HS-5 (cell line): ENCODE data around the gene MYH16.
"Not testable (repeated sequence)": the region's sequence is repeated elsewhere in the genome, so short reads cannot be mapped to it uniquely, and the experiment has no call there.

Experiments used
- DNase-seq: peaks from one replicate; pipeline ENCODE4 v3.0.0-alpha.2; 2012; ENCODE audit warnings: low read depth

Gene MYH16

DNA sequence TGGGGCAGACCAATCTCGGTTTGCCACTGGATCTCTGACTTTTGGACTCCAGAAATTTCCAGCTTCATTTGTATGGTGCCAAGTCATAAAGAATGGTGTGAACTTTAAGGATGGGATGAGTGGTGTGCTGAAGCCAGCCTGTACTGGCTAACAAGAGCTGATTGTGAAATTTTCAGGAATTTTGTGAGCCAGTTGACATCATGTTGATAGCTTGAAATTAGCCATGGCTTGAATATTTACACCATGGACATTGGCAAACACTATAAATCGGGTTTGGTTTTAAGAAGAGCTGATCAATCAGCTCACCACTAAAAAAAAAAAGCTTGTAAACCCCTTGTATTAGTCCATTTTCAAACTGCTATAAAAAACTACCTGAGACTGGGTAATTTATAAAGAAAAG lies 14.1 kb upstream of the MYH16 start:
- DNase-seq: no peak

DNA sequence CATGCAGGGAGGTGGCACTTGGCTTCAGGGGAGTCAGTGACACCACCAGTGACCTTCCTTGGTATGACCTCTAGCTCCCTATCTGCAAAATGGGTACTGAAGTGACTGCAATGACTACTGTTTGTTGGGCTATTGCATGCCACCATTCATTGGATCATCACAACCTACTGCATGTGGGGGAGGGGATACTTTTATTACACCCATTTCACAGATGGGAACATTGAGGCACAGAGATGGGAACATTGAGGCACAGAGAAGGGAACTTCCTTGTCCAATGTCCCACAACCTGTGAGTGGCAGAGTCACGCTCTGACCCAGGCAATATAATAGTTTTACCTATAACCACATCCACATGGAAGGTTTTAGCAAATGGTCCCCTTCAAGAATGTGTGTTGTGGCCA lies 12.2 kb upstream of the MYH16 start:
- no peak for DNase-seq

DNA sequence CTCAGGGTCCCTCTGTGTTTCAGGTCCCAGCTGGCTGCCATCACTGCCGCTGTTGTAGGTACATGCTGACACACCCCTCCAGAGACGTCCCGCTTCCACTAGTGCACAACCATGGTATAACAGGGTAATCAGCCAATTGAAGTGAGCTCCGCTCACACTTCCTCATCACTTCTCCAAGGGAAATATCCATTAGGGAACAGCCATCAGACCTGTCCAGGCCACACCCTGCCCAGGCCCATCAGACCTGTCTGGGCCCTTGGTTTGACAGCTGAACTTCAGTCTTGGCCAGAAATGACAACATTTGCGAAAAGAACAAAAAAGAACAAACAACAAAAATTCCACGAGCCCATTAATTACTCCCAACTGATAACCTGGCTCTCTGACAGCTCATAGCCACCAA lies 11.0 kb upstream of the MYH16 start:
- DNase-seq: no peak

DNA sequence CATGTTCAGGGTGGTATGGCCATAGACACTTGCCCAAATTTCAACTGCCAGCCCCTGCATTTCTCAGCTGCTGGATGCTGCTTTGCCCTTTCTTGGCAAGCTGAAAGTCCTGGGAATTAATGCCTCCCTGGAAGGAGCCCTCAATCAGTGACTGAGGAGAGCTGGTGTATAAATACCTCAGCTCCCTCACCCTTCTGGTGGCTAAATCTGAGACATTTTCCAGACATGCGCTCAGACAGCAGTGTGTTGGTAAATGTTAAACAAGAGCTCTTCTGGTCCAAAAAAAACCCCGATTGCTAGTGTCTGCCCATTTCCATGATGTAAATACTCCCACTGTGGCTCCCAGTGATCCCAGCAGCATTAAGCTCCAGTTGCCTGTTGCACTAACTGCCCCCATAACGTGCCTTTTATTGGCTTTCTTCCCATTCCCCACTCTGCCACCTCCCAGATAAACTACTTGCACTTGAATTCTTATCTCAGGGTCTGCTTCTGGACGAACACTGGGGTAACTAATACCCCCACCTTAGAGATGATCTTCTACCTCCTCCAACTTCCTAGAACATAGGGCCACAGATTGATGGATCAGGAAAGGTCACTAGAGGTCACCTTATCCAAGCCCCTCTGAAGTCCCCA lies 6.7 kb upstream of the MYH16 start:
- DNase-seq: no peak

DNA sequence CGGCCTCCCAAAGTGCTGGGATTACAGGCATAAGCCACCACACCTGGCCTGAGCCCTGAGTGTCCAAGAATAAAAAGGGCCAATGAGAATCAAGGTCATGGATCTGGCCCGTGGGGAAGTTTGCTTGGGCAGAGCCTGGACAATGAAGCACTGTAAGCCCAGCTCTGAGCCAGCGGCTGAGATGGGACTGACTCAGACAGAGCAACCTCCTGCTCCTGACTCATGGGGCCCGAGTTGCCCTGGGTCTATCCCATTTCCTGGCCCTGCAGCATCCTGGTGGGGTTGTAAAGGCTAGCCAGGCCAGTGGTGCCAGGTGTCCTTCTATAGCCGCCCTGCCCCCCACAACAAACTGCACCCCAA lies 5.2 kb upstream of the MYH16 start:
- DNase-seq: peak; percentile 45

DNA sequence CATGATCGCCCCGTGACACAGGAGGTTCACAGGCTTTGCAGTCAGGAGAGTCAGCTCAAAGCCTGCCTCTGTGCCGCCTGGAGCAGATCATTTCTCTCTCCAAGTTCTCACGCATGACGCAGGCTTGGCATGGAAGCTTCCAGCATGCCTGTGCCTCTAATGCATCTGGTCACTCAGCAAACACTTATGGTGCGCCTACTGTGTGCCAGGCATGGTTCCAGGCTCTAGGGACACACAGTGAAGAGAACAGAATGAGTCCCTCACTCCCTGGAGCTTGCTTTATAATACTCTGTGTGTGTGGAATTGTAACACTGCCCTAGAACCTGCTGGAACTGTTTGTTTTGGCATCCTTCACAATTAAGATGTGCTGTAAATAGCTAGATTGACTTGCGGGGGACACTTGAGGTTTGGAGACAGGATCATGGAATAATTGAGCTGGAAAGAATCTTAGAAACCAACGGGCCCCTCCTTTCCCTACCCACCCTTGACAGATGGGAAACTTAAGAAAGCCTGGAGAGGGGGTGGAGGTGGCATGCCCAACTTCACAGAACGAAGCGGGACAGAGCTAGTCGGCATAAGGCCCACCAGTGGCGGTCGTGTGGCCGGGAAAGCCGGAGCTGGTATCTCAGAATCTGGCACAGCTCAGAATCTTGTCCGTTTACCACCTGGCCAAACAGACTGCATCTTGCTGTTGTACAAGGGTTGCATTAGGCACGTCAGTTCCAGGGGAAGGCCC lies 4.6 kb upstream of the MYH16 start:
- DNase-seq: no peak

DNA sequence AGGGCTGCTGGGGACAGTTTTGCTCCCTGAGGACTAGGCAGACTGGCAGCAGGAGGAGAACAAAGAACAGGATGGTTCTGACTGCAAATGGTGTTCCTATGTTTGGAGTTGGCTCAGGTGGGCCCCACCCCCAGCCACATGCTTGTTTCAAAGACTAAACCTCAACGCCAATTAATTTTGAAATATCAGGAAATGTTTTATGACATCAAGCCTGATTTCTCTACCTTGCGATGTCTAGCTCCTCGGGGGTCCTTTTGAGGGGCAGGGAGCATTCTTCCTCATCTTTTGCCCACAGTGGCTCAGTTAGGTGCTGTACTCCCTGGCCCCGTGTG lies 4.1 kb upstream of the MYH16 start:
- DNase-seq: no peak

DNA sequence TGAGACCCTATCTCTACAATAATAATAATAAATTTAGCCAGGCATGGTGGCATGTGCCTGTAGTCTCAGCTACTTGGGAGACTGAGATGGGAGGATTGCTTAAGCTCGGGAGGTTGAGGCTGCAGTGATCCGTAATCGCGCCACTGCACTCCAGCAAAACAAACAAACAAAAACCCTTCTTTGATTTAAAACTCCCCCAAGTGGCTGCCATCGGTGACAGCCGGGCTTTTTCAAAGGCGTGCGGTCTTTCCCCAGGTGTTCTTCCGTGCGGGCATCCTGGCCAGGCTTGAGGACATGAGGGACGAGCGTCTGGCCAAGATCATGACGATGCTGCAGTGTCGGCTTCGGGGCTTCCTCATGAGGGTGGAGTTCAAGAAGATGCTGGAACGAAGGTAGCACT lies 1.9 kb upstream of the MYH16 start:
- DNase-seq: no peak

DNA sequence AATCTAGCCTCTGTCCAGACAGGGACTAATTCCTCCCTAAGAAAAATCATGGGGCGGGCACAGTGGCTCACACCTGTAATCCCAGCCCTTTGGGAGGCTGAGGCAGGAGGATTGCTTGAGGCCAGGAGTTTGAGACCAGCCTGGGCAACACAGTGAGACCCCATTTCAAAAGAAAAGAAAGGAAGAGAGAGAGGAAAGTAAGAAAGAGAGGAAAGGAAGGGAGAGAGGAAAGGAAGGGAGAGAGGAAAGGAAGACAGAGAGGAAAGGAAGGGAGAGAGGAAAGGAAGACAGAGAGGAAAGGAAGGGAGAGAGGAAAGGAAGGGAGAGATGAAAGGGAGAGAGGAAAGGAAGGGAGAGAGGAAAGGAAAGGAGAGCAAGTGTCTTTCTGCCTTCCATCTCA lies 922 bp downstream of the MYH16 start:
- DNase-seq: not testable (repeated sequence)

DNA sequence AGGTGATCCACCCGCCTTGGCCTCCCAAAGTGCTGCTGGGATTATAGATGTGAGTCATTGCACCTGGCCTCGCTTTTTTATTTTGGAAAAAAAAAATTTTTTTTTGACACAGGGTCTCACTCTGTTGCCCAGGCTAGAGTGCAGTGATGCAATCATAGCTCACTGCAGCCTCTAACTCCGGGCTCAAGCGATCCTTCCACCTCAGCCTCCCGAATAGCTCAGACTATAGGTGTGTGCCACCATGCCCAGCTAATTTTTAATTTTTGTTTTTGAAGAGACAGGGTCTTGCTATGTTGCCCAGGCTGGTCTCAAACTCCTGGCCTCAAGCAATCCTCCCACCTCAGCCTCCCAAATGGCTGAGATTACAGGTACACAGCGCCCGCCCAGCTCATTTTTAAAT lies 2.3 kb downstream of the MYH16 start:
- DNase-seq: not testable (repeated sequence)

DNA sequence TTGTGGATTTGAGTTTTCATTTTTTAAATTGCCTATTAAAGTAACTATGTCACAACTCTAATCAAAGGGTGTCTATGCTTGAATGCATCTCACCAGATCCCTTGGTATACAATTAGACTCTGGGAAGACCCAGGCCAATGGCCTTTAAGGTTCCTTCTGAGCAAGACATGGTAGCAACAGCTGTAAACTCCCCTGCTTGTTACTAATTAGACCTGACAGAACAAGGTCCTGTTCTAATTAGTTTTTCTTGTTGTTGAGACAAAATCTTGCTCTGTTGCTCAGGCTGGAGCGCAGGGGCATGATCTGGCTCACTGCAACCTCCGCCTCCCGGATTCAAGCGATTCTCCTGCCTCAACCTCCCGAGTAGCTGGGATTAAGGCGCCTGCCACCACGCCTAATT lies 2.9 kb downstream of the MYH16 start:
- no peak for DNase-seq

DNA sequence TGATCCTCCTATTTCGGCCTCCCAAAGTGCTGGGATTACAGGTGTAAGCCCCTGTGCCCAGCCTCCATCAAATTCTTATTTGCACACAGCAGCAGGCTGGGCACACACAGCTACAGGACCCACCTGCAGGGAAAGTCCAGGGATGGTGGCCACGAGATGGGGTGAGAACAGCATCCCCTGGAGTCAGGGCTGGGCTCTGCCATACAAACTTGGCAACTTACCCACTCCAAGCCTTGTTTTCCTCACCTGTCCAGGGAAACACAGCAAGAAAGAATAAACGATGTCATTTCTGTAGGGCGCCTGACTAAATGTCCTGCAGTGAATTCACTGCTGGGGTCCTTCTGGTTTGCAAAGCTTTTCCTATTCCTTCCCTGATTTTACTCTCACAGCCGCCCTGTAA lies 5.5 kb downstream of the MYH16 start:
- no peak for DNase-seq

DNA sequence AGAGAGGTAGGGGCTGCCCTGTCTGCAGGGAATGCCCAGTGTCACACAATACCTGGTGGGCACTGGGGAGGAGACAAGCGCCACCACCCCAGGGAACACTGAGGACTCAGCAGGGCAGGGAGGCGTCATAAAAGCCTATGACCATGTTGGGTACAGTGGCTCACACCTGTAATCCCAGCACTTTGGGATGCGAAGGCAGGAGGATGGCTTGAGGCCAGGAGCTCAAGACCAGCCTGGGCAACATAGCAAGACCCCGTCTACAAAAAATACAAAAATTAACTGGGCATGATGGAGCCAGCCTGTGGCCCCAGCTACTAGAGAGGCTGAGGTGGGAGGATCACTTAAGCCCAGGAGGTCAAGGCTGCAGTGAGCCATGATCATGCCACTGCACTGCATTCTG lies 11.5 kb downstream of the MYH16 start:
- not testable (repeated sequence) for DNase-seq

DNA sequence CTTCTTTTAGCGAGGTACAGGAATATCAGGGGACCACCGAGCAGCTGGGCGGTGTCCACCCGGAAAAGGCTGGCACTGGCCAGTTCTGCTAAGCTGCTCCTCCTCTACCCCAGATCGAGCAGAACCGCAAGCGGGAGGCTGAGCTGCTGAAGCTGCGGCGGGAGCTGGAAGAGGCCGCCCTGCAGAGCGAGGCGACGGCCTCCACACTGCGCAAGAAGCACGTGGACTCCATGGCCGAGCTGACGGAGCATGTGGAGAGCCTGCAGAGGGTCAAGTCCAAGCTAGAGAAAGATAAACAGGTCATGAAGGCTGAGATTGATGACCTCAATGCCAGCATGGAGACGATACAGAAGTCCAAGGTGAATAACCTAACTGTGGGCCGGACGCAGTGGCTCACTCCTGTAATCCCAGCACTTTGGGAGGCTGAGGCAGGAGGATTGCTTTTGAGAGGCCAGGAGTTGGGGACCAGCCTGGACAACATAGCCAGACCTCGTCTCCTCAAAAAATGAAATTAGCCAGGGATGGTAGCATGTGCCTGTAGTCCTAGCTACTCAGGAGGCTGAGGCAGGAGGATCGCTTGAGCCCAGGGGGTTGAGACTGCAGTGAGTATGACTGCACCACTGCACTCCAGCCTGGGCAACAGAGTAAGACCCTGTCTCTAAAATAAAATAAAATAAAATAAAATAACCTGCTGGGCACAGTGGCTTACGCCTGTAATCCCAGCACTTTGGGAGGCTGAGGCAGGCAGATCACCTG lies 15.3 kb downstream of the MYH16 start:
- no peak for DNase-seq

DNA sequence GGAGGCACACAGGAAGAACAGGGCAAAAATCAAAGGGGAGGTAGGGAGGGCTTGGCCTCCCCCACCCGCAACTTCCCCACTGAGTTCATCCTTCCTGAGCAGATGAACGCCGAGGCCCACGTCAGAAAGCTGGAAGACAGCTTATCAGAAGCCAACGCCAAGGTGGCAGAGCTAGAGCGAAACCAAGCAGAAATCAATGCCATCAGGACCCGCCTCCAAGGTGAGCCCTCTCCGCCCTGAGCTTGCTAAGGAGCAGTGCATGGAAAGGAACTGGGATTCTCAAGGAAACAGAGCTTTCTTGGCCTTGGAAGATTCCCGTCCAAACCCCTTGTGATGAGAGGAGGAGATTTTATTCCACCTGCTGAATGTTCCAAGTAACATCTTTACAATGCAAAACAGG lies 16.5 kb downstream of the MYH16 start:
- no peak for DNase-seq

DNA sequence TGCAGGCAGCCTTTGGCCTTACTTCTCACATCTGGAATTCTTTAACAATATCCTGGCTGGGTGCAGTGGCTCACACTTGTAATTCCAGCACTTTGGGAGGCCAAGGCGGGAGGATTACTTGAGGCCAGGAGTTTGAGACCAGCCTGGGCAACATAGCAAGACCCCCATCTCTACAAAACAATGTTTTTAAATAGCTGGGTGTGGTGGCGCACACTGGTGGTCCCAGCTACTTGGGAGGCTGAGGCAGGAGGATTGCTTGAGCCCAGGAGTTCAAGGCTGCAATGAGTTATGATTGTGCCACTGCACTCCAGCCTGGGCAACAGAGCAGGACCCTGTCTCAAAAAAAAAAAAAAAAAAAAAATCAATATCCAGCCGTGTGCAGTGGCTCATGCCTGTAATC lies 17.5 kb downstream of the MYH16 start:
- not testable (repeated sequence) for DNase-seq

DNA sequence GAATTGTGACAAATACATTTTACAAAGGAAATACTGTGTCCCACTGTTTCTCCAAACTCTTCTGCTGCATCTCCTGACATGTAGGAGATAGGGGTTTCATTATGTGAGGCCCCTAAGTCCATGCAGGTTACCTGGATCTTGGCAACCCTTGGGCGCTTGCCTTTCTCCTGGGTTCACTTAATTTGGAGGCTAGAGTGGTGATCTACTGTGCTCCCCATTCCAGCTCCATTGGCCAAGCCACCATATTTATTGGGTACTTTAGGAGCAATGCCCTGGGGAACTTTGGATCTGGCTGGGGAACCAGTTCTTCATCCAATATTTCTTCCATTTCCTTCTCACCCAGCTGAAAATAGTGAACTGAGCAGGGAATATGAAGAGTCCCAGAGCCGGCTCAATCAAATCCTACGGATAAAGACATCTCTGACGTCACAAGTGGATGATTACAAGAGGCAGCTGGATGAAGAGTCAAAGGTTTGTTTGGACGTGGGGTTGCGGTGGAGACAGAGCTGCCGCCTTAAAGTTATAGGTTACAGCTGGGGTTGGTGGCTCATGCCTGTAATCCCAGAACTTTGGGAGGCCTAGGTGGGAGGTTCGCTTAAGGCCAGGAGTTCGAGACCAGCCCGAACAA lies 18.5 kb downstream of the MYH16 start:
- no peak for DNase-seq

DNA sequence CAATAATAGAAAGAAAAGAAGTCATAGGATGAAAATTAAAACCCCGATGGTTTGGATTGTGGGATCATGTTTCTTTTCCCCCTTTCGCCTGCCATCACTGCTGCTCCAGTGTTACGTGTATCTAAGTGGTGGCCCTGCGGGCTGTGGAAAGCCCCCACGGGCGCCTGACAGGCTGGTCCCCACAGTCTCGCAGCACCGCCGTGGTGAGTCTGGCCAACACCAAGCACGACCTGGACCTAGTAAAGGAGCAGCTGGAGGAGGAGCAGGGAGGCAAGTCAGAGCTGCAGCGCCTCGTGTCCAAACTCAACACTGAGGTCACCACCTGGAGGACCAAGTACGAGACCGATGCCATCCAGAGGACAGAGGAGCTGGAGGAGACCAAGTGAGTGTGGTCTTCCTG lies 19.5 kb downstream of the MYH16 start:
- no peak for DNase-seq

DNA sequence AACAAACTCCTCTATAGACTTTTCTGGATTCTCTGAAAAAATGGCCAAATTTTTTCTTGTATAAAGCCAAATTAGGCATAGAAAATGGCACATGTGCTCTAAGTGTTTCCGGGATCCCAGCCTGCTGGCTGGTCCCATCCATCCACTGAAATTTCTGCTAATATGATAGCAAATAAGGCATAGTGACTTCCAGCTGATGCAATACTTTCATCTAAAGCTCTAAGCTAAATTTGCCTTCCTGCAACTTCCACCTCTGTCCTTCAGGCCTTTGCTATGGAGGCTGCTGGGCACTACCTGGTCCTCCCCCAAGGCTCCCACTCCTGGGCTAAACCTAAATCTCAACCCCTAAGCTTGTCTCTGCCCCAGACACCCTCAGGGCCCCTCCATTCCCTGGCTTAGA lies 20.5 kb downstream of the MYH16 start:
- no peak for DNase-seq

DNA sequence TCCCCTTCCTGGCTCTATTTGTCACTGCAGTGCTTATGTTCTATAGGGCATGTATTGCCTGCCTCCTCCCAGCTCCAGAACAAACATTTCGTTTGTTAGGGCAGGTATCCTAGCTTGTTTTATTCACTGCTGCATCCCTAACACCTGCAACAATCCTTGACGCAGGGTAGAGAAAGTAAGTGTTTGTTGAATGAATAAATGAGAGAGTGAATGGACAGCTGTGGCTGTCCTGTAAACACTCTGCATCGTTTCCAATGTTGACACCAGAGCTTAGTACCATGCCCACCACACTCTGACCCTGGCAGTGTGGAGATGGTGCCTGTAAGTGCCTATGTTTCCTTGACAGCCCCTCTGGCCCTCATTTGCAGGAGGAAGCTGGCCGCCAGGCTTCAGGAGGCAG lies 21.0 kb downstream of the MYH16 start:
- no peak for DNase-seq

DNA sequence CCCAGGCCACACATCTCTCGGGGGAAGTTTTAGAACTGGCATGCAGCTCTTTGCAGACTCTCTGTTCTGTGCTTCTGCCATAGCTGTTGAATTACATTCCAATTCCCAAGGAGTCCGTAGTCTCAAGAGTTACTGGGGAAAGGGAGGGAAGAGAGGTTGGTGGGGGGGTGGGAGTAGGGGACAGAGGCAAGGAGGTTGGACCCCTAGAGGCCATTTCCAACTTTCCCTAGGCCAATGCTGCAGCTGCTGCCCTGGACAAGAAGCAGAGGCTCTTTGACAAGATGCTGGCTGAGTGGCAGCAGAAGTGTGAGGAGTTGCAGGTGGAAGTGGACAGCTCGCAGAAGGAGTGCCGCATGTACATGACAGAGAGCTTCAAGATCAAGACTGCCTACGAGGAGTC lies 23.8 kb downstream of the MYH16 start:
- no peak for DNase-seq

DNA sequence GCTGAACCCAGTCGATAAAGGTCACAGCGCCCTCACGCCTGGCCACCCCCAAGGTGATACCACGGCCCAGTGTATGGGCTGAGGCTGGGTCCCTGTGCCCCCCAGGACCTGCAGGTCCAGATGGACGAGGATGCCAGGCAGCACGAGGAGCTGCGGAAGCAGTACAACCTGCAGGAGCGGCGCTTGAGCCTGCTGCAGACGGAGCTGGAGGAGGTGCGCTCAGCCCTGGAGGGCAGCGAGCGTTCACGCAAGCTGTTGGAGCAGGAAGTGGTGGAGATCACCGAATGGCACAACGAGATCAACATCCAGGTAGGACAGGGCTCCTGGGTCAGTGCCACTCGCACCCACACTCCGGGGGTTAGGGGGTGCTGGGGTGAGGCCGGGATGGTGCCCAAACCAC lies 28.9 kb downstream of the MYH16 start:
- no peak for DNase-seq
